ENCODE results near the gene GALNT10.

DNA sequence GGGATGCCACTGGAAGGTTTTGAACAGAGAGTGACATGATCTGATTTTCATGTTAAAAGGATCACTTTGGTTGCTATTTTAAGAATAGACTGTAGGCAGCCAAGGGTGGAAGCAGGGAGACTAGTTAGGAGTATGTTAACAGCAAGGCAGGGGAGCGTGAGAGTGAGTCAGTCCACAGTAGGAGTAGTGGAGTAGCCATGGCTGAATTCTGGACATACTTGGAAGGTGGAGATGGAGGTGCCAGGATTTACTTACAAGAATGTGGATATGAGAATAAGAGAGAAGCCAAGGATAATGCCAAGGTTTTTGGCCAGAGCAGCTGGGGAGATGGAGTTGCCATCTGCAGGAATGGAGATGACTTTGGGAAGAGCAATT lies 118.8 kb downstream of the GALNT10 start:
- TF ChIP-seq, protein P1, sequence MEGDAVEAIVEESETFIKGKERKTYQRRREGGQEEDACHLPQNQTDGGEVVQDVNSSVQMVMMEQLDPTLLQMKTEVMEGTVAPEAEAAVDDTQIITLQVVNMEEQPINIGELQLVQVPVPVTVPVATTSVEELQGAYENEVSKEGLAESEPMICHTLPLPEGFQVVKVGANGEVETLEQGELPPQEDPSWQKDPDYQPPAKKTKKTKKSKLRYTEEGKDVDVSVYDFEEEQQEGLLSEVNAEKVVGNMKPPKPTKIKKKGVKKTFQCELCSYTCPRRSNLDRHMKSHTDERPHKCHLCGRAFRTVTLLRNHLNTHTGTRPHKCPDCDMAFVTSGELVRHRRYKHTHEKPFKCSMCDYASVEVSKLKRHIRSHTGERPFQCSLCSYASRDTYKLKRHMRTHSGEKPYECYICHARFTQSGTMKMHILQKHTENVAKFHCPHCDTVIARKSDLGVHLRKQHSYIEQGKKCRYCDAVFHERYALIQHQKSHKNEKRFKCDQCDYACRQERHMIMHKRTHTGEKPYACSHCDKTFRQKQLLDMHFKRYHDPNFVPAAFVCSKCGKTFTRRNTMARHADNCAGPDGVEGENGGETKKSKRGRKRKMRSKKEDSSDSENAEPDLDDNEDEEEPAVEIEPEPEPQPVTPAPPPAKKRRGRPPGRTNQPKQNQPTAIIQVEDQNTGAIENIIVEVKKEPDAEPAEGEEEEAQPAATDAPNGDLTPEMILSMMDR (IDR thresholded peaks at IDR 0.05; ENCODE audit: borderline replicate concordance, extremely low read depth, low read length, poor library complexity, severe bottlenecking), result no peak
- no peak for TF ChIP-seq EZH2 (IDR thresholded peaks at IDR 0.05; ENCODE audit: borderline replicate concordance, low read depth, low read length, severe bottlenecking)
